PC-9 (cell line): ENCODE results near the gene CYB561. TPM values are rescaled to one million over a fixed set of nuclear protein-coding genes. Genes with fewer than 3 reads are reported as not detected.

Source experiments
- BruUV-seq: library from RNA; stranded (reverse); fragments of 400-500 nt; replicated peaks from 2 replicates; lab custom pipeline; 2021; lab: Mats Ljungman, UMichigan
- CTCF ChIA-PET: fragments of 300-600 bp; sonication (Branson Sonifier 250); formaldehyde crosslinking; loops from one replicate; lab custom pipeline; 2022; ENCODE audit warnings: antibody characterized with exemption; lab: Charles Lee
- POLR2A ChIA-PET: fragments of 300-600 bp; sonication (Branson Sonifier 250); formaldehyde crosslinking; loops from one replicate; lab custom pipeline; 2022; ENCODE audit warnings: antibody characterized with exemption; ENCODE audit not compliant: unreplicated experiment; lab: Charles Lee
- DNase-seq, 2 experiments: peaks; one replicate each; pipeline versions ENCODE4 v3.0.0 to v3.0.0-alpha.2; 2015 to 2022; ENCODE audit warnings: mixed read lengths in 1 of 2
- H2AFZ ChIP-seq: fragments of 200-600 bp; sonication (generic); 2 replicates; pipeline ENCODE4 v1.8.1; 2017; ENCODE audit warnings: antibody characterized with exemption
- H3F3A ChIP-seq: fragments of 200-600 bp; sonication (generic); 2 replicates; pipeline ENCODE4 v1.8.1; 2017; ENCODE audit warnings: antibody characterized with exemption, mild to moderate bottlenecking, low read depth; ENCODE audit not compliant: insufficient read depth
- H3K27ac ChIP-seq: fragments of 200-600 bp; sonication (generic); 2 replicates; pipeline ENCODE4 v1.6.1; 2016; ENCODE audit warnings: mixed run types
- H3K27me3 ChIP-seq: fragments of 200-600 bp; sonication (generic); 2 replicates; pipeline ENCODE4 v1.6.1; 2016; ENCODE audit warnings: low read depth, mixed run types; ENCODE audit not compliant: insufficient read depth
- H3K36me3 ChIP-seq: fragments of 200-600 bp; sonication (generic); 2 replicates; pipeline ENCODE4 v1.6.1; 2016; ENCODE audit warnings: low read depth, mixed run types
- H3K4me1 ChIP-seq: fragments of 200-600 bp; sonication (generic); replicated peaks from 2 replicates; pipeline ENCODE4 v1.6.1; 2016; ENCODE audit warnings: mixed run types; ENCODE audit not compliant: insufficient read depth
- H3K4me2 ChIP-seq: fragments of 200-600 bp; sonication (generic); 2 replicates; pipeline ENCODE4 v1.6.1; 2017; ENCODE audit warnings: mixed run types
- H3K4me3 ChIP-seq: fragments of 200-600 bp; sonication (generic); 2 replicates; pipeline ENCODE4 v1.6.1; 2016; ENCODE audit warnings: mixed run types
- H3K79me2 ChIP-seq: fragments of 200-600 bp; sonication (generic); 2 replicates; pipeline ENCODE4 v1.6.1; 2017; ENCODE audit warnings: low read depth, mixed run types
- H3K9me2 ChIP-seq: fragments of 200-600 bp; sonication (generic); 2 replicates; pipeline ENCODE4 v1.8.1; 2017; ENCODE audit warnings: mild to moderate bottlenecking; ENCODE audit not compliant: insufficient read depth
- H3K9me3 ChIP-seq: fragments of 200-600 bp; sonication (generic); 2 replicates; pipeline ENCODE4 v1.8.1; 2016; ENCODE audit warnings: low read depth; ENCODE audit not compliant: insufficient read depth
- H4K20me1 ChIP-seq: fragments of 200-600 bp; sonication (generic); 2 replicates; pipeline ENCODE4 v1.8.1; 2017; ENCODE audit not compliant: insufficient read depth
- CTCF ChIP-seq: fragments of 200-600 bp; sonication (generic); conservative IDR thresholded peaks from 2 replicates; pipeline ENCODE4 v1.6.1; 2017; ENCODE audit warnings: mixed run types, antibody characterized with exemption, mild to moderate bottlenecking, moderate library complexity
- EZH2 ChIP-seq: fragments of 200-600 bp; sonication (generic); IDR thresholded peaks from 2 replicates; pipeline ENCODE4 v1.8.0; 2017; ENCODE audit warnings: antibody characterized with exemption, low read depth
- intact Hi-C: fragments of 100-400 bp; cut with micrococcal nuclease; formaldehyde crosslinking; loops from one replicate; pipeline ENCODE4 v1.10.0; 2022; ENCODE audit not compliant: unreplicated experiment
- total RNA-seq: library from RNA; stranded (reverse); gene quantifications from 2 replicates; pipeline ENCODE4 v1.2.3, GENCODE V29; 2021

Gene CYB561
- total RNA-seq, 1 experiment from 2014 or later, result 71.6 TPM

GRCh38 chr17:63476854-63477479 is 30.9 kb upstream of the CYB561 start, which contains the start of gene ACE:
TSS of gene ACE (plus strand) at chr17:63477061. CDS start at chr17:63477095, 34 bp downstream.
- Histone ChIP-seq H3K9me3 (no peaks in the 10 kb centered on the region), H4K20me1 (no peaks in the 10 kb centered on the region), H2AFZ (no peak within 1 kb of the TSS), H3K9me2 (no peaks in the 10 kb centered on the region), H3K79me2 (no peaks in the 10 kb centered on the region), H3K4me2 (peak within 1 kb of the TSS; percentile 72), H3K27ac (no peak within 1 kb of the TSS), H3F3A (peaks cover 6% of the 10 kb centered on the region; the same call in 1 of the 2 replicates), H3K27me3 (peaks cover 22% of the 10 kb centered on the region), H3K36me3 (no peaks in the 10 kb centered on the region), H3K4me1 (peaks cover 5% of the 10 kb centered on the region), H3K4me3 (peak within 1 kb of the TSS; percentile 56; the same call in 1 of the 2 replicates)
- ChIA-PET POLR2A (no interaction called here), CTCF (interaction anchor here (0.6 kb wide), 1 partner anchor 299 kb away, joined by 3 read pairs; no protein-coding TSS in a partner anchor)
- intact Hi-C loops, result loop anchor here (5.0 kb wide), 1 partner anchor 805 kb away; no protein-coding TSS in a partner anchor
- no TSS peak for BruUV-seq
- DNase-seq, result no peak
- TF ChIP-seq CTCF, result no peak
- peak; percentile 68; the same call in 1 of the 2 replicates for TF ChIP-seq EZH2

- peaks cover 6% of the 10 kb centered on the region; the same call in 1 of the 2 replicates for H3F3A ChIP-seq
- H3K27me3 ChIP-seq, result peaks cover 22% of the 10 kb centered on the region
- peak overlapping the region; percentile 72; the same call in 1 of the 2 replicates for H3K4me2 ChIP-seq
- no peaks in the 10 kb centered on the region for H3K9me2 ChIP-seq
- H3K4me3 ChIP-seq, result peak overlapping the region; percentile 56; the same call in 1 of the 2 replicates
- H3K27ac ChIP-seq, result no peak overlapping the region
- no peaks in the 10 kb centered on the region for H3K36me3 ChIP-seq
- TF ChIP-seq EZH2, result no peak
- TF ChIP-seq CTCF, result no peak
- BruUV-seq, result no TSS peak
- H3K79me2 ChIP-seq, result no peaks in the 10 kb centered on the region
- DNase-seq, result no peak
- no peaks in the 10 kb centered on the region for H4K20me1 ChIP-seq
- POLR2A ChIA-PET, result no interaction called here
- H3K9me3 ChIP-seq, result no peaks in the 10 kb centered on the region
- CTCF ChIA-PET, result no interaction called here
- H3K4me1 ChIP-seq, result peaks cover 5% of the 10 kb centered on the region
- H2AFZ ChIP-seq, result no peak overlapping the region
- intact Hi-C loops, result loop anchor here (5.0 kb wide), 1 partner anchor 804 kb away; no protein-coding TSS in a partner anchor
Observed at GRCh38 chr17:63476459-63476853, 30.4 kb upstream of the CYB561 start.

GRCh38 chr17:63475491-63476412 is 29.6 kb upstream of the CYB561 start:
- H4K20me1 ChIP-seq, result no peaks in the 10 kb centered on the region
- peaks cover 6% of the 10 kb centered on the region; the same call in 1 of the 2 replicates for H3F3A ChIP-seq
- ChIA-PET POLR2A (no interaction called here), CTCF (interaction anchor here (0.6 kb wide), 1 partner anchor 107 kb away, joined by 3 read pairs; no protein-coding TSS in a partner anchor)
- peaks cover 22% of the 10 kb centered on the region for H3K27me3 ChIP-seq
- DNase-seq, result no peak
- no peaks in the 10 kb centered on the region for H3K79me2 ChIP-seq
- H3K4me1 ChIP-seq, result peaks cover 5% of the 10 kb centered on the region
- no peak overlapping the region for H3K4me2 ChIP-seq
- H3K9me3 ChIP-seq, result no peaks in the 10 kb centered on the region
- no peaks in the 10 kb centered on the region for H3K9me2 ChIP-seq
- TF ChIP-seq EZH2 (no peak), CTCF (no peak)
- H3K4me3 ChIP-seq, result no peak overlapping the region
- H3K36me3 ChIP-seq, result no peaks in the 10 kb centered on the region
- intact Hi-C loops, result loop anchor here (5.0 kb wide), 1 partner anchor 803 kb away; no protein-coding TSS in a partner anchor
- no peak overlapping the region for H3K27ac ChIP-seq
- no TSS peak for BruUV-seq
- no peak overlapping the region for H2AFZ ChIP-seq
